Left colon (tissue), 2 donors: ENCODE results near the gene GSTO2. TPM values are rescaled to one million over a fixed set of nuclear protein-coding genes. Genes with fewer than 3 reads are reported as not detected.
A peak's percentile ranks its signal among the peaks of the same experiment; 100 is the strongest.

Experiments used
- ATAC-seq: fragments of 200-7000 bp; cut with Tn5 transposase; one replicate; pipeline ENCODE4 v1.9.1; 2020; ENCODE audit warnings: mild to moderate bottlenecking, moderate library complexity
- DNase-seq, 2 donors: peaks; one replicate each; pipeline ENCODE4 v3.0.0-alpha.2; 2020
- intact Hi-C, 2 donors: fragments of 100-400 bp; cut with DNase I in 1 of 2; cut with micrococcal nuclease in 1 of 2; formaldehyde crosslinking; loops; one replicate each; pipeline versions ENCODE4 v1.11.2 to v1.14.0; 2022; cut with DNase I, micrococcal nuclease
- total RNA-seq, 2 donors: library from RNA; stranded (reverse); fragmentation: NEBNext Ultra II Directional; extraction: Animal tissue kit (Norgen Biotek cat#: 25700); gene quantifications; one replicate each; pipeline ENCODE4 v1.2.1, GENCODE V29; 2021
- donor health status: DM: no; HTN: no; CAD: no.
- donor health status: DM: yes; HTN: yes; CAD: no.

The GSTO2 gene
- total RNA-seq, 2 donors from 2014 or later, result 13.7 to 27.9 TPM

GRCh38 chr10:104251443-104251842 is 17.5 kb upstream of the GSTO2 start:
- DNase-seq, result no peak
- intact Hi-C loops, result no loop called here

DNA sequence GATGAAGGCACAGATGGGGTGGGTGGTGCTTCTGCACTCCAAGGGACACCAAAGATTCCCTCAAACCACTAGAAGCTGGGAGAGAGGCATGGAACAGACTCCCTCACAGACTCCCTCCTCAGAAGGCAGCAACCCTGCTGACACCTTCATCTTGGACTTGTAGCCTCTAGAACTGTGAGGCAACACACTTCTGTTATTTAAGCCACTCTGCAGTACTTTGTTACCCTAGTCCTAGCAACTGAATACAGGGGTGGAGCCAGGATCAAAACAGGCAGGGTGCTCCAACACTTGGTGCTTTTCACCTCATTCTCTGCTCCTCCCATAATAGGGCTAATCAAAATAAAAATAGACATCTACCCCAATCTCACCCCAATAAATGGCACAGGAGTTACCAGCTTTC is 16.6 kb upstream of the GSTO2 start:
- DNase-seq (no peak), ATAC-seq (no peak)
- intact Hi-C loops, result no loop called here

More at GRCh38 chr10:104251443-104251842, 17.5 kb upstream of the GSTO2 start:
- no peak for ATAC-seq

- DNase-seq (no peak), ATAC-seq (peak; percentile 48)
- intact Hi-C loops, result no loop called here
Observed at GRCh38 chr10:104253106-104253505, 15.9 kb upstream of the GSTO2 start.

GRCh38 chr10:104253606-104254410 is 15.2 kb upstream of the GSTO2 start:
- DNase-seq, result no peak
- intact Hi-C loops, result no loop called here
- no peak for ATAC-seq

GRCh38 chr10:104254493-104255310 is 14.3 kb upstream of the GSTO2 start, which contains the start of gene GSTO1:
TSS of gene GSTO1 (plus strand) at chr10:104254892. CDS start at chr10:104254929, 37 bp downstream.
- ATAC-seq, result peak; percentile 81
- intact Hi-C loops, result no loop called here
- peak; percentile 84 for DNase-seq

- peak in 1 of 2 donors; percentile 32 for DNase-seq
- intact Hi-C loops, result no loop called here
- peak; percentile 72 for ATAC-seq
Observed at GRCh38 chr10:104255311-104255981, 13.5 kb upstream of the GSTO2 start.

DNA sequence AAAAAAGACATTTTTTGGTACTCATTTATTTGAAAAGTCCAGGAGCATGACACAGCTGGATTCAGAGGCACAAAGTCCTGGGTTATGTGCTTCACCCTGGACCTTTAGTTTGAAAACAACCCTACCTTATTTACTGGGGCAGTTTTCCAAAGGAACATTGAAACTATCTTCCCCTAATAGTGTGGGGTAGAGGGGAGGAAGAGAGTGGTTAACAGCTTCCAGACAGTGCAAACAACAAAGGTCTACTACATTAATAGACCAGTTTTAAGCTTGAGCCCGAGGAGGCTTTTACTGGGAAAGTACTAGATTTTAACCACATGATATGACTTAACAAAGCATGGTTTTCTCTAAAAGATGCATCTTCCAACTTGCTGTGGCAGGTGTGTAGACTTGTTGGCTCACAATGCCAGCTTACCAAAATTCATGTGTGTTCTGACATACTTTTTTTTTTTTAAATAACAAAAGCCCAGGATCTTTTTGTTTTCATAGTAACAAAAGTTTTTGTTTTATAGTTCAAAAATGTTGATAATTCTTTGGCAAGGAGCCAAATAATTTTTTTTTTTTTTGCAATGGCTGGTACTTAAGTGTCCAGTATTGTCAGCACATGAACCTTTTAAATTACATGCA is 12.5 kb upstream of the GSTO2 start:
- intact Hi-C loops, result no loop called here
- peak; percentile 10 for ATAC-seq
- no peak for DNase-seq

GRCh38 chr10:104257235-104257634 is 11.7 kb upstream of the GSTO2 start:
- intact Hi-C loops, result no loop called here
- ATAC-seq, result no peak

GRCh38 chr10:104258209-104258608 is 10.8 kb upstream of the GSTO2 start:
- ATAC-seq (no peak), DNase-seq (no peak)
- intact Hi-C loops, result no loop called here

More at GRCh38 chr10:104257235-104257634, 11.7 kb upstream of the GSTO2 start:
- DNase-seq, result no peak

DNA sequence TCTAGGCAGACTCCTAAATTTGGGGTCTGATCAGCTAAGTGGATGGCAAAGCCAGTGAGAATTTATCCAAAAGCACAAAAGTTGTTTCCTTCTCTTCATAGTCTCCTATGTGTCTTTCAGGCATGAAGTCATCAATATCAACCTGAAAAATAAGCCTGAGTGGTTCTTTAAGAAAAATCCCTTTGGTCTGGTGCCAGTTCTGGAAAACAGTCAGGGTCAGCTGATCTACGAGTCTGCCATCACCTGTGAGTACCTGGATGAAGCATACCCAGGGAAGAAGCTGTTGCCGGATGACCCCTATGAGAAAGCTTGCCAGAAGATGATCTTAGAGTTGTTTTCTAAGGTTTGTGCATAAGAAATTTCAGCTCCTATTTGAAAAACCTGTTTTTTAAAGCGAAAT is 9.5 kb upstream of the GSTO2 start:
- intact Hi-C loops, result no loop called here
- DNase-seq (no peak), ATAC-seq (no peak)

DNA sequence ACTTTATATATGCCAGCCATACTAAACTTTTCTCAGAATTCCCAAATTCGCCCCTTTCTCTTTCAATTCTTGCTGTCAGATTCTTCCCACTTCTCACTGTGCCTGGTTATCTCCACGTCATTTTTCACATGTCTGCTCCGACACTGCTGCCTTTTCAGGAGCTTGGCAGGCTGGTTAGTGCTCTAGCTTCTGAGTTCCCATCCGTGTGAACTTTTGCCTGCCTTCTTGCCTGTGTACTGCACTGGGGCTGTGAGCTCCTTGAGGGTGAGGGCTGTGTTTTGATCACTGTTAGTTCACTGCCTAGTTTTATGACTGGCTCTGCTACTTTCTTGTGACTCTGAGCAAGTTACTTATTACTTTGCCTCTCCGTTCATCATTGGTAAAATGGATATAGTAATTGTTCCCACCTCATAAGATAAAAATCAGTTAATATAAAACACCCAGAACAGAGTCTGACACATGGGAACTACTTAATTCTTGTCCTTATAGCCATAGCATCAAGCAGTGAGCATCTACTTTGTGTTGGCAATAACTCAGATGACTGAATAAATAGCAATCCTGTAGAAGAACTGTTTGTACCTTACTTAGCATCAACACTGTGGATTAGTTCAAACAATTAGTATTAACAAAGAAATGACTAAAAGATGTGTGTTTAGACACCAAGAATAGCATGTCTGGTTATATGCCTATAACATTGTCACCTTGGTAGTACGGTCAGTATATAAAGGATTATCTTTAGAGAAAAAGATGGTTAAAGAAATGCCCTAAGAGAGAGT is 8.8 kb upstream of the GSTO2 start:
- DNase-seq (no peak), ATAC-seq (no peak)
- intact Hi-C loops, result no loop called here

DNA sequence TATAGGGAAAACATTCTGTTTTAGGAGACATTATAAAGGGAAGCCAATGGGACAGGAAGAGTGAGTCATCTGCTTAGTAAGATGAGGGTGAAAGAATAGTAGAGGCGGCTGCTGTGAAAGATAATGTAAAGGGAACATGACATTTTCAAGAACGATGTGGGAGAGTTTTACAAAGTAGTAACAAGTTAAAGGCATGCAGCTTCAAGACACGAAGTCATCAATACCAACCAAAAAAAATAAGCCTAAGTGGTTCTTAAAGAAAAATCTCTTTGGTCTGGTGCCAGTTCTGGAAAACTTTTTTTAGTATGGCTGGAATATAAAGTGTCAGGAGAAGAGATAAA is 8.2 kb upstream of the GSTO2 start:
- DNase-seq (no peak), ATAC-seq (no peak)
- intact Hi-C loops, result no loop called here

DNA sequence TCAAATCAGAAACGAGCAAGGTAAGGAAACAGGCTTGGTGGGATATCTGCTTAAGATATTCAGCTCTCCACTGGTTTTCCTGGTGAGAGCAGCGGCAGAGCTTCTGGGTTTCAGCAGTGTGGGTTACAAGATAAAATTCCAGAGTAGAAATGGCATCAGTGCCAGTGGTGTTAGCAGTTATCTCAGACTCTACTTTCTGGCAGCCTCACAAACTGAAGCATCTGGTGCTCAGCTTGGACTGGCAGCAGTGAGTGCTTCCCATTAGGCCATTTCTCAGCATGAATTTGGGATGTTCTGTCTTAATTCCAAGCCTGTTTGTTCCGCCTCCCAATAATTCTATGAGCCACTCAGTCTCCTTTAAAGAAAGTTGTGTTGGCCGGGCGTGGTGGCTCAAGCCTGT is 6.9 kb upstream of the GSTO2 start:
- DNase-seq, result no peak
- intact Hi-C loops, result no loop called here
- ATAC-seq, result no peak

- DNase-seq (no peak), ATAC-seq (no peak)
- intact Hi-C loops, result no loop called here
Observed at GRCh38 chr10:104264783-104265182, 4.2 kb upstream of the GSTO2 start.

- intact Hi-C loops, result no loop called here
- no peak for DNase-seq
- ATAC-seq, result no peak
Observed at GRCh38 chr10:104267721-104268404, 1.1 kb upstream of the GSTO2 start.

DNA sequence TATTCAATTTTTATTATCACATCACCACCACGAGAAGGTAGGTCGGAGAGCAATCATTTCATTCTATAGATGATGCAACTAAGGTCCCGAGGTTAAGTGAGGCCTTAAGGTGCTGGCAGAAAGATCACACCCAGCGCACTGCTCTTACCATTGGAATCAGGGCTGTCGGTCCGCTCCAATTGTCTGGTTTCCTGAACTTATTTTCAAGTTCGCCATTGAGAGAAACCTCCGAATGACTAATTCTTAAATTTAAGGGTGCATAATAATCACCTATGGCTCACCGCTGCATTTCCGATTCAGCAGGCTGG is 625 bp upstream of the GSTO2 start:
- ATAC-seq (peak; percentile 12), DNase-seq (no peak)
- intact Hi-C loops, result no loop called here

- DNase-seq (no peak), ATAC-seq (no peak)
- intact Hi-C loops, result no loop called here
Observed at GRCh38 chr10:104273286-104273685, 4.3 kb downstream of the GSTO2 start.
